GM12891 (cell line): ENCODE data around the gene IQCN.

Experiments
- PAX5 ChIP-seq: IDR thresholded peaks from 2 replicates; pipeline ENCODE4 v1.6.1; 2011; ENCODE audit warnings: low read length, moderate library complexity, mild to moderate bottlenecking; ENCODE audit not compliant: insufficient read depth, severe bottlenecking
- POLR2A ChIP-seq: IDR thresholded peaks from 2 replicates; pipeline ENCODE4 v1.6.1; 2011; ENCODE audit warnings: low read depth, low read length, control low read depth
- POLR2AphosphoS5 ChIP-seq: IDR thresholded peaks from 2 replicates; pipeline ENCODE4 v1.6.1; 2011; ENCODE audit warnings: low read depth, low read length, control low read depth
- POU2F2 ChIP-seq: IDR thresholded peaks from 2 replicates; pipeline ENCODE4 v1.6.1; 2011; ENCODE audit warnings: low read depth, mild to moderate bottlenecking, control low read depth, low read length, moderate library complexity
- SPI1 ChIP-seq: IDR thresholded peaks from 2 replicates; pipeline ENCODE4 v1.6.1; 2011; ENCODE audit warnings: low read depth, low read length, control low read depth
- TAF1 ChIP-seq: IDR thresholded peaks from 2 replicates; pipeline ENCODE4 v1.6.1; 2011; ENCODE audit warnings: low read depth, low read length, control low read depth

- TF ChIP-seq POLR2A, result no peak
- no peak for TF ChIP-seq POLR2AphosphoS5
- TF ChIP-seq POU2F2, result no peak
- TF ChIP-seq TAF1, result no peak
- no peak for TF ChIP-seq SPI1
- TF ChIP-seq PAX5, result no peak
Measured at GRCh38 chr19:18283338-18283737, 9.1 kb upstream of the IQCN start.
